PC-3 (cell line): ENCODE data around the gene AFF2.

Experiments
- CTCF ChIP-seq: fragments of 300-600 bp; sonication (generic); conservative IDR thresholded peaks from 2 replicates; pipeline ENCODE4 v1.5.1; 2017; ENCODE audit warnings: antibody characterized with exemption, low read depth, mild to moderate bottlenecking, low read length
- EZH2 ChIP-seq: fragments of 300-600 bp; sonication (generic); IDR thresholded peaks from one replicate; pipeline ENCODE4 v1.6.1; 2017; ENCODE audit warnings: antibody characterized with exemption, mild to moderate bottlenecking, low read length; ENCODE audit not compliant: unreplicated experiment

GRCh38 chrX:148535639-148536038 lies 35.2 kb downstream of the AFF2 start:
- TF ChIP-seq CTCF (no peak), EZH2 (no peak)
